HepG2 (cell line): ENCODE results near the gene REEP2. TPM values are rescaled to one million over a fixed set of nuclear protein-coding genes. Genes with fewer than 3 reads are reported as not detected.

Experiments
- ARNT ChIP-seq: fragments of 450-650 bp; IDR thresholded peaks from 2 replicates; pipeline ENCODE4 v1.6.1; 2017
- ATF5 ChIP-seq: sonication (generic); formaldehyde crosslinking; IDR thresholded peaks from 2 replicates; pipeline ENCODE4 v1.4.0; 2020; ENCODE audit warnings: mild to moderate bottlenecking, low read depth, missing genetic modification reagents
- CBX1 ChIP-seq: IDR thresholded peaks from one replicate; pipeline ENCODE4 v1.6.1; 2016; ENCODE audit warnings: antibody characterized with exemption, low read depth
- HNF1B ChIP-seq: sonication (generic); formaldehyde crosslinking; IDR thresholded peaks from 2 replicates; pipeline ENCODE4 v1.5.1; 2020; ENCODE audit warnings: mild to moderate bottlenecking, moderate library complexity, missing genetic modification reagents
- JUND ChIP-seq: sonication (generic); formaldehyde crosslinking; IDR thresholded peaks from 2 replicates; pipeline ENCODE4 v1.8.0; 2022; ENCODE audit warnings: mild to moderate bottlenecking, missing genetic modification reagents
- MAZ ChIP-seq, 2 experiments: sonication (generic) in 1 of 2; formaldehyde crosslinking in 1 of 2; IDR thresholded peaks; 2 replicates each; pipeline versions ENCODE4 v1.5.0 to v1.6.1; 2012 to 2020; ENCODE audit warnings: low read depth in 2 of 2, mild to moderate bottlenecking in 2 of 2, borderline replicate concordance in 1 of 2, improper control_type of control experiment in 1 of 2, low read length in 1 of 2, missing genetic modification reagents in 1 of 2, moderate library complexity in 1 of 2
- MTA3 ChIP-seq: sonication (generic); formaldehyde crosslinking; IDR thresholded peaks from 2 replicates; pipeline ENCODE4 v1.4.0; 2020; ENCODE audit warnings: missing genetic modification reagents
- PHF20 ChIP-seq: sonication (generic); formaldehyde crosslinking; IDR thresholded peaks from 2 replicates; pipeline ENCODE4 v1.5.0; 2020; ENCODE audit warnings: mild to moderate bottlenecking, missing genetic modification reagents
- RNF2 ChIP-seq: fragments of 450-650 bp; conservative IDR thresholded peaks from 2 replicates; pipeline ENCODE4 v1.6.1; 2016; ENCODE audit warnings: low read depth
- SMC3 ChIP-seq: IDR thresholded peaks from 2 replicates; pipeline ENCODE4 v1.6.1; 2011; ENCODE audit warnings: low read length, improper control_type of control experiment
- SPEN ChIP-seq: sonication (generic); formaldehyde crosslinking; IDR thresholded peaks from 2 replicates; pipeline ENCODE4 v1.5.1; 2020; ENCODE audit warnings: low read depth, mild to moderate bottlenecking, missing genetic modification reagents
- SRY ChIP-seq: sonication (generic); formaldehyde crosslinking; IDR thresholded peaks from 2 replicates; pipeline ENCODE4 v1.8.0; 2022; ENCODE audit warnings: mild to moderate bottlenecking, missing genetic modification reagents
- XRCC5 ChIP-seq: fragments of 200-400 bp; formaldehyde crosslinking; optimal IDR thresholded peaks from 2 replicates; pipeline ENCODE3; 2017; ENCODE audit warnings: mild to moderate bottlenecking, low read length
- ZFP1 ChIP-seq: IDR thresholded peaks from 2 replicates; pipeline ENCODE4 v1.6.1; 2016
- ZFP41 ChIP-seq: sonication (generic); formaldehyde crosslinking; IDR thresholded peaks from 2 replicates; pipeline ENCODE4 v1.4.0; 2020; ENCODE audit warnings: mild to moderate bottlenecking, missing genetic modification reagents, borderline replicate concordance
- ZFP62 ChIP-seq: sonication (generic); formaldehyde crosslinking; IDR thresholded peaks from 2 replicates; pipeline ENCODE4 v1.4.0; 2020; ENCODE audit warnings: missing genetic modification reagents
- ZFY ChIP-seq: sonication (generic); formaldehyde crosslinking; IDR thresholded peaks from 2 replicates; pipeline ENCODE4 v1.4.0; 2020; ENCODE audit warnings: missing genetic modification reagents
- ZMYM2 ChIP-seq: sonication (generic); formaldehyde crosslinking; IDR thresholded peaks from 2 replicates; pipeline ENCODE4 v1.8.0; 2022; ENCODE audit warnings: mild to moderate bottlenecking, missing genetic modification reagents
- ZNF101 ChIP-seq: sonication (generic); formaldehyde crosslinking; IDR thresholded peaks from 2 replicates; pipeline ENCODE4 v1.4.0; 2020; ENCODE audit warnings: mild to moderate bottlenecking, low read depth, missing genetic modification reagents, borderline replicate concordance
- ZNF562 ChIP-seq: sonication (generic); formaldehyde crosslinking; IDR thresholded peaks from 2 replicates; pipeline ENCODE4 v1.8.0; 2022; ENCODE audit warnings: missing genetic modification reagents, borderline replicate concordance
- ZNF598 ChIP-seq: sonication (generic); formaldehyde crosslinking; IDR thresholded peaks from 2 replicates; pipeline ENCODE4 v1.5.1; 2020; ENCODE audit warnings: mild to moderate bottlenecking, missing genetic modification reagents, borderline replicate concordance
- ZNF652 ChIP-seq: IDR thresholded peaks from 2 replicates; pipeline ENCODE4 v1.6.1; 2016; ENCODE audit warnings: low read depth, borderline replicate concordance
- polyA plus RNA-seq, 8 experiments: library from polyadenylated mRNA; depleted of rRNA in 3 of 8; stranded (reverse) in 7 of 8; unstranded in 1 of 8; fragments of >200 nt; fragmentation: Illumina TruSeq in 4 of 8; extraction: Trizol in 4 of 8; gene quantifications; 2 replicates each; pipeline versions ENCODE4 v1.2.1 to v1.2.3, GENCODE V29; 2011 to 2016; ENCODE audit warnings: low read depth in 4 of 8, missing spikeins in 1 of 8, mixed read lengths in 1 of 8; ENCODE audit not compliant: insufficient read depth in 1 of 8
- total RNA-seq, 5 experiments: library from RNA; depleted of rRNA; stranded (reverse); fragments of >200 nt; fragmentation: Illumina TruSeq; extraction: Trizol; gene quantifications; 2 replicates each; pipeline ENCODE4 v1.2.3, GENCODE V29; 2016; ENCODE audit warnings: low read depth in 1 of 5
- TF ChIP-seq, protein P1 (sequence below): sonication (generic); formaldehyde crosslinking; IDR thresholded peaks from 2 replicates; pipeline ENCODE4 v1.5.0; 2020; ENCODE audit warnings: mild to moderate bottlenecking, missing genetic modification reagents, borderline replicate concordance
- TF ChIP-seq, protein P2 (sequence below): sonication (generic); formaldehyde crosslinking; IDR thresholded peaks from 2 replicates; pipeline ENCODE4 v1.4.0; 2020; ENCODE audit warnings: mild to moderate bottlenecking, missing genetic modification reagents

REEP2 gene
- total and polyA plus RNA-seq, 2 of the 13 experiments (the other 11 are each of a cell fraction or from before 2014, with no cell fraction given) = 5.3 to 7.8 TPM

DNA sequence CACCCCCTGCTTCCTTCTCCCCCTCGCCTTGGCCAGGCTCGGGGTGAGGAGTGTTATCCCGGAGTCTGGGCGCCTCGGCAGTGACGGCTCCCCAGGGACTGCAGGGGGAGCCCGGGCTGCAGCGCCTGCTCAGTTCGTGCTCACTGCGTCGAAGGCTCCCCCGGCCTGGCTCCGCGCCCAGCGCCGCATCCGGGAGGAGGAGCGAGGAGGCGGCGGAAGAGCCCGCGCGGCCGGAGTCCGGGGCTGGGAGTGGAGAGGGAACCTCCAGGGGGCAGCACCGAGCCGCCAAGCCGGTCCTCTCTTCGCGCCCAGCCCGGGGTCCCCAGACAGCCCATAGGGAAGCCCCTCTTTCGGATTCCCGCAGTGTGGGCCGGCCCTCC, 25.1 kb downstream of the REEP2 start (continued):
- TF ChIP-seq, protein P1, sequence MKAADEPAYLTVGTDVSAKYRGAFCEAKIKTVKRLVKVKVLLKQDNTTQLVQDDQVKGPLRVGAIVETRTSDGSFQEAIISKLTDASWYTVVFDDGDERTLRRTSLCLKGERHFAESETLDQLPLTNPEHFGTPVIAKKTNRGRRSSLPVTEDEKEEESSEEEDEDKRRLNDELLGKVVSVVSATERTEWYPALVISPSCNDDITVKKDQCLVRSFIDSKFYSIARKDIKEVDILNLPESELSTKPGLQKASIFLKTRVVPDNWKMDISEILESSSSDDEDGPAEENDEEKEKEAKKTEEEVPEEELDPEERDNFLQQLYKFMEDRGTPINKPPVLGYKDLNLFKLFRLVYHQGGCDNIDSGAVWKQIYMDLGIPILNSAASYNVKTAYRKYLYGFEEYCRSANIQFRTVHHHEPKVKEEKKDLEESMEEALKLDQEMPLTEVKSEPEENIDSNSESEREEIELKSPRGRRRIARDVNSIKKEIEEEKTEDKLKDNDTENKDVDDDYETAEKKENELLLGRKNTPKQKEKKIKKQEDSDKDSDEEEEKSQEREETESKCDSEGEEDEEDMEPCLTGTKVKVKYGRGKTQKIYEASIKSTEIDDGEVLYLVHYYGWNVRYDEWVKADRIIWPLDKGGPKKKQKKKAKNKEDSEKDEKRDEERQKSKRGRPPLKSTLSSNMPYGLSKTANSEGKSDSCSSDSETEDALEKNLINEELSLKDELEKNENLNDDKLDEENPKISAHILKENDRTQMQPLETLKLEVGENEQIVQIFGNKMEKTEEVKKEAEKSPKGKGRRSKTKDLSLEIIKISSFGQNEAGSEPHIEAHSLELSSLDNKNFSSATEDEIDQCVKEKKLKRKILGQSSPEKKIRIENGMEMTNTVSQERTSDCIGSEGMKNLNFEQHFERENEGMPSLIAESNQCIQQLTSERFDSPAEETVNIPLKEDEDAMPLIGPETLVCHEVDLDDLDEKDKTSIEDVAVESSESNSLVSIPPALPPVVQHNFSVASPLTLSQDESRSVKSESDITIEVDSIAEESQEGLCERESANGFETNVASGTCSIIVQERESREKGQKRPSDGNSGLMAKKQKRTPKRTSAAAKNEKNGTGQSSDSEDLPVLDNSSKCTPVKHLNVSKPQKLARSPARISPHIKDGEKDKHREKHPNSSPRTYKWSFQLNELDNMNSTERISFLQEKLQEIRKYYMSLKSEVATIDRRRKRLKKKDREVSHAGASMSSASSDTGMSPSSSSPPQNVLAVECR (CRISPR knock-in tag) = peak; percentile 64; the same call in 1 of the 2 replicates
- TF ChIP-seq CBX1 (no peak), MAZ (IDR thresholded peaks at IDR 0.05; ENCODE audit: borderline replicate concordance, low read depth, low read length) (no peak), MAZ (CRISPR knock-in tag; IDR thresholded peaks at IDR 0.05; ENCODE audit: low read depth) (peak; percentile 54; the same call in 1 of the 2 replicates), ZNF562 (no peak), ZNF652 (CRISPR knock-in tag) (no peak), ZFP41 (no peak), MTA3 (CRISPR knock-in tag) (no peak), ZFY (no peak), SRY (CRISPR knock-in tag) (no peak), SMC3 (no peak), ZMYM2 (no peak), RNF2 (no peak; the same call in 1 of the 2 replicates), ZFP1 (CRISPR knock-in tag) (no peak), ATF5 (CRISPR knock-in tag) (no peak), PHF20 (CRISPR knock-in tag) (peak; percentile 33; the same call in 1 of the 2 replicates), ZFP62 (CRISPR knock-in tag) (no peak), ZNF598 (CRISPR knock-in tag) (no peak), XRCC5 (peak; percentile 79), ARNT (no peak), HNF1B (CRISPR knock-in tag) (peak; percentile 50; the same call in 1 of the 2 replicates), ZNF101 (CRISPR knock-in tag) (no peak), SPEN (CRISPR knock-in tag) (peak; percentile 48; the same call in 1 of the 2 replicates), JUND (no peak)
- TF ChIP-seq, protein P2, sequence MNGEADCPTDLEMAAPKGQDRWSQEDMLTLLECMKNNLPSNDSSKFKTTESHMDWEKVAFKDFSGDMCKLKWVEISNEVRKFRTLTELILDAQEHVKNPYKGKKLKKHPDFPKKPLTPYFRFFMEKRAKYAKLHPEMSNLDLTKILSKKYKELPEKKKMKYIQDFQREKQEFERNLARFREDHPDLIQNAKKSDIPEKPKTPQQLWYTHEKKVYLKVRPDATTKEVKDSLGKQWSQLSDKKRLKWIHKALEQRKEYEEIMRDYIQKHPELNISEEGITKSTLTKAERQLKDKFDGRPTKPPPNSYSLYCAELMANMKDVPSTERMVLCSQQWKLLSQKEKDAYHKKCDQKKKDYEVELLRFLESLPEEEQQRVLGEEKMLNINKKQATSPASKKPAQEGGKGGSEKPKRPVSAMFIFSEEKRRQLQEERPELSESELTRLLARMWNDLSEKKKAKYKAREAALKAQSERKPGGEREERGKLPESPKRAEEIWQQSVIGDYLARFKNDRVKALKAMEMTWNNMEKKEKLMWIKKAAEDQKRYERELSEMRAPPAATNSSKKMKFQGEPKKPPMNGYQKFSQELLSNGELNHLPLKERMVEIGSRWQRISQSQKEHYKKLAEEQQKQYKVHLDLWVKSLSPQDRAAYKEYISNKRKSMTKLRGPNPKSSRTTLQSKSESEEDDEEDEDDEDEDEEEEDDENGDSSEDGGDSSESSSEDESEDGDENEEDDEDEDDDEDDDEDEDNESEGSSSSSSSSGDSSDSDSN (CRISPR knock-in tag) = peak; percentile 86
